ENCODE data around the gene CFP. TPM values are rescaled to one million over a fixed set of nuclear protein-coding genes. Genes with fewer than 3 reads are reported as not detected.
A peak's percentile ranks its signal among the peaks of the same experiment; 100 is the strongest.

CFP gene
- polyA plus RNA-seq, 2 of the 4 experiments (the other 2 are of a cell fraction) = 0.14 to 0.54 TPM

DNA sequence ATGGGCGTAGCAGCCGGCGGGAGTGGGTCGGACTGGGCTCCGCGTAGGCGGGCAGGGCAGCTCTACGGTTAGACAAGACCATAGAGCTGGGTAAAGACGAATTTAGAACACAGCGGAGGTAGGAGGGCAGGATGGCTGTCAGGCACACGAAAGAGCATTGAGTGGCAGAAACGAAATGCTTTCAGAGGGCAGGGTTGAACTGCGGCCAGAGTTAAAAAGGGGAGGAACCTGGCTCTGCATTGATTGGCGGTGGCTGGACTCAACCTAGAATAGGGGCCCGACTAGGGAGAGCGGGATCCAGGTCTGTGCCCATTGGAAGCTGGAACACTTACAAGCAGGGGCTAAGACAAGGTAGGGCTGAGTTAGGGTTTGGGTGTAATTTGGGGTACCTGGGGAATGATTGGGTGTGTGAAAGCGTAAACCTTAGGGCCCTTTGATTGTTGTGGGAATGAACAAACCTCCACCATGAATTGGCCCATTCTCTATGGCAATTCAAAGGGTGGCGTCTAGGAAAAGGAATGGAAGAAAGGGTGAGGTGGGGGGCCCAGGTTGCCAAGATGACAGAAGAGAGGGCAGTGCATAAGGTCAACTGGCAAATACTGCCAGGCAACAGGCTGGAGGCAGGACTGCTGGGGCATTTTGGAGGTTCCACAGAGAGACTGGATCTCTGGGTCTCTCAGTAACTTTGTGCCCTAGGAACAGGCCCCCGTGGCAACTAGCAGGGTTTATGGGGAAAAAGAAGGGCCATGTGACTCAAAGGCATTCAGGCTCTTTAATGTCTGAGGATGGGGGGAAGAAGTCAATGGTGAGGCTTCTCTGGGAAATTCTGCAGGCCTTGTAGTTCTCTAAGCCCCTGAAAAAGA lies 21.5 kb upstream of the CFP start (continued):
- TF ChIP-seq, protein P1, sequence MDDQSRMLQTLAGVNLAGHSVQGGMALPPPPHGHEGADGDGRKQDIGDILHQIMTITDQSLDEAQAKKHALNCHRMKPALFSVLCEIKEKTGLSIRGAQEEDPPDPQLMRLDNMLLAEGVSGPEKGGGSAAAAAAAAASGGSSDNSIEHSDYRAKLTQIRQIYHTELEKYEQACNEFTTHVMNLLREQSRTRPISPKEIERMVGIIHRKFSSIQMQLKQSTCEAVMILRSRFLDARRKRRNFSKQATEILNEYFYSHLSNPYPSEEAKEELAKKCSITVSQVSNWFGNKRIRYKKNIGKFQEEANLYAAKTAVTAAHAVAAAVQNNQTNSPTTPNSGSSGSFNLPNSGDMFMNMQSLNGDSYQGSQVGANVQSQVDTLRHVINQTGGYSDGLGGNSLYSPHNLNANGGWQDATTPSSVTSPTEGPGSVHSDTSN (IDR thresholded peaks at IDR 0.05) = no peak
- TF ChIP-seq, protein P2, sequence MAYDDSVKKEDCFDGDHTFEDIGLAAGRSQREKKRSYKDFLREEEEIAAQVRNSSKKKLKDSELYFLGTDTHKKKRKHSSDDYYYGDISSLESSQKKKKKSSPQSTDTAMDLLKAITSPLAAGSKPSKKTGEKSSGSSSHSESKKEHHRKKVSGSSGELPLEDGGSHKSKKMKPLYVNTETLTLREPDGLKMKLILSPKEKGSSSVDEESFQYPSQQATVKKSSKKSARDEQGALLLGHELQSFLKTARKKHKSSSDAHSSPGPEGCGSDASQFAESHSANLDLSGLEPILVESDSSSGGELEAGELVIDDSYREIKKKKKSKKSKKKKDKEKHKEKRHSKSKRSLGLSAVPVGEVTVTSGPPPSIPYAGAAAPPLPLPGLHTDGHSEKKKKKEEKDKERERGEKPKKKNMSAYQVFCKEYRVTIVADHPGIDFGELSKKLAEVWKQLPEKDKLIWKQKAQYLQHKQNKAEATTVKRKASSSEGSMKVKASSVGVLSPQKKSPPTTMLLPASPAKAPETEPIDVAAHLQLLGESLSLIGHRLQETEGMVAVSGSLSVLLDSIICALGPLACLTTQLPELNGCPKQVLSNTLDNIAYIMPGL (CRISPR knock-in tag; IDR thresholded peaks at IDR 0.05; ENCODE audit: borderline replicate concordance) = no peak
- no peak for TF ChIP-seq HOXB13 (CRISPR knock-in tag; IDR thresholded peaks at IDR 0.05; ENCODE audit: low read depth)
- no peak for TF ChIP-seq FOSB (CRISPR knock-in tag; IDR thresholded peaks at IDR 0.05)

DNA sequence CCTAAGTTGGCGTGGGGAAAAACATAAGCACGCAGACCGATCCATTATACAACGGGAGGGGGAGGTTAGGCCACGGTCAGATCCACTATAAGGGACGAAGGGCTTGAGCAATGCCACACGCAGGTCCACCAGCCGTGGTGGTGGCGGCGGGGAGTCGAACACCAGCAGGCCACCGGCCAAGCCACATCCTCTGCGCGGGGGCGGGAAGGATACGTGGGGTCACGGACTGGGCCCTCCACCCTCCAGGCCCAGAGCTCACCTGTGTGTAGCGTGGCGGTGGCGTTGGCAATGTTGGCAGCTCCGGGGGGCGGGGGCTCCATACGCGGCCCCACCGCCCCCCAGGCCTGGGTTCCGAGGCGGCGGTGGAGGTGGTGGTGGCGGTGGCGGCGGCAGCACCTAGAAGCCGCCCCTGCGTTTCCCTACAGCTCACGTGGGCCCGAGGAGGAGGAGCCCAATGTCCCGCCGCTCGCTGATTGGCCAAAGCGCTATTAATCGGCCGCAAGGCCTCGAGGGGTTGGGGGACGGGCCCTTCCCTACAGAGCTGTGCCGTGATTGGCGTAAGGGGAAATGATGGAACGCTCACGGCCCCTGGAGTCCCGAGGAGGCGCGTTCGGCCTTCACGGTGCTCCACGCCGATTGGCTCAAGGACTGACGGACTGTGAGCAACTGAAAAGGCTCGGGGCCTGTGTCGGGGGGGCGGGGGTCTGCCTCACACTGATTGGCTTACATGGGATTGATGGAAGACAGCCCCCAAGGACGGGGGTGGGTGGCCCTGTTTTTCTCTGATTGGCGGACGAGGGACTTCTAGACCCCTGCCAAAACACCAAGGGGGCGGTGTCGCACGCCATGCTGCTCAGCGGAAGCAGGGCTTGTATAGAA lies 20.7 kb upstream of the CFP start, which contains the start of gene ELK1:
Gene ELK1 (minus strand): TSS at position 400 of the 879 bp plus-strand sequence. CDS start 9,122 bp downstream, outside the sequence.
- peak within 1 kb of the TSS; percentile 90 for H3K4me2 ChIP-seq
- CTCF ChIA-PET = interaction anchor here (1.0 kb wide), 1 partner anchor 153 kb away, joined by 3 read pairs; no protein-coding TSS in a partner anchor
- peak within 1 kb of the TSS; percentile 95 to 96 for H3K27ac ChIP-seq
- ATAC-seq (peak; percentile 97 to 99), DNase-seq (ENCODE audit: low read depth in 1 of 2, low spot score in 1 of 2) (peak; percentile 94 to 99), FAIRE-seq (peak; percentile 99)
- no peaks in the 10 kb centered on the region for H3K9me3 ChIP-seq
- H3K4me3 ChIP-seq = peak within 1 kb of the TSS; percentile 96
- under 1% methylated on average over 19 of the region's 65 CpGs for WGBS (ENCODE audit: missing lambda C conversion rate)
- peaks cover 18% of the 10 kb centered on the region for H3K4me1 ChIP-seq
- POLR2A ChIA-PET = interaction anchor here (0.9 to 1.3 kb wide), 3 partner anchors 186 to 882 kb away, joined by 3 to 5 read pairs (median 3); partner anchors contain the start of gene ZNF81
- peak; percentile 54 for TF ChIP-seq PHF8 (IDR thresholded peaks at IDR 0.05; ENCODE audit: borderline replicate concordance, low read depth)
- TF ChIP-seq RNF2 (IDR thresholded peaks at IDR 0.05; ENCODE audit: borderline replicate concordance, low read depth) = no peak
- TF ChIP-seq CEBPB (IDR thresholded peaks at IDR 0.05) = no peak
- TF ChIP-seq, protein P3, sequence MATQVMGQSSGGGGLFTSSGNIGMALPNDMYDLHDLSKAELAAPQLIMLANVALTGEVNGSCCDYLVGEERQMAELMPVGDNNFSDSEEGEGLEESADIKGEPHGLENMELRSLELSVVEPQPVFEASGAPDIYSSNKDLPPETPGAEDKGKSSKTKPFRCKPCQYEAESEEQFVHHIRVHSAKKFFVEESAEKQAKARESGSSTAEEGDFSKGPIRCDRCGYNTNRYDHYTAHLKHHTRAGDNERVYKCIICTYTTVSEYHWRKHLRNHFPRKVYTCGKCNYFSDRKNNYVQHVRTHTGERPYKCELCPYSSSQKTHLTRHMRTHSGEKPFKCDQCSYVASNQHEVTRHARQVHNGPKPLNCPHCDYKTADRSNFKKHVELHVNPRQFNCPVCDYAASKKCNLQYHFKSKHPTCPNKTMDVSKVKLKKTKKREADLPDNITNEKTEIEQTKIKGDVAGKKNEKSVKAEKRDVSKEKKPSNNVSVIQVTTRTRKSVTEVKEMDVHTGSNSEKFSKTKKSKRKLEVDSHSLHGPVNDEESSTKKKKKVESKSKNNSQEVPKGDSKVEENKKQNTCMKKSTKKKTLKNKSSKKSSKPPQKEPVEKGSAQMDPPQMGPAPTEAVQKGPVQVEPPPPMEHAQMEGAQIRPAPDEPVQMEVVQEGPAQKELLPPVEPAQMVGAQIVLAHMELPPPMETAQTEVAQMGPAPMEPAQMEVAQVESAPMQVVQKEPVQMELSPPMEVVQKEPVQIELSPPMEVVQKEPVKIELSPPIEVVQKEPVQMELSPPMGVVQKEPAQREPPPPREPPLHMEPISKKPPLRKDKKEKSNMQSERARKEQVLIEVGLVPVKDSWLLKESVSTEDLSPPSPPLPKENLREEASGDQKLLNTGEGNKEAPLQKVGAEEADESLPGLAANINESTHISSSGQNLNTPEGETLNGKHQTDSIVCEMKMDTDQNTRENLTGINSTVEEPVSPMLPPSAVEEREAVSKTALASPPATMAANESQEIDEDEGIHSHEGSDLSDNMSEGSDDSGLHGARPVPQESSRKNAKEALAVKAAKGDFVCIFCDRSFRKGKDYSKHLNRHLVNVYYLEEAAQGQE (IDR thresholded peaks at IDR 0.05) = no peak
- no peak for TF ChIP-seq NPAS2 (CRISPR knock-in tag; IDR thresholded peaks at IDR 0.05; ENCODE audit: borderline replicate concordance)
- TF ChIP-seq, protein P4, sequence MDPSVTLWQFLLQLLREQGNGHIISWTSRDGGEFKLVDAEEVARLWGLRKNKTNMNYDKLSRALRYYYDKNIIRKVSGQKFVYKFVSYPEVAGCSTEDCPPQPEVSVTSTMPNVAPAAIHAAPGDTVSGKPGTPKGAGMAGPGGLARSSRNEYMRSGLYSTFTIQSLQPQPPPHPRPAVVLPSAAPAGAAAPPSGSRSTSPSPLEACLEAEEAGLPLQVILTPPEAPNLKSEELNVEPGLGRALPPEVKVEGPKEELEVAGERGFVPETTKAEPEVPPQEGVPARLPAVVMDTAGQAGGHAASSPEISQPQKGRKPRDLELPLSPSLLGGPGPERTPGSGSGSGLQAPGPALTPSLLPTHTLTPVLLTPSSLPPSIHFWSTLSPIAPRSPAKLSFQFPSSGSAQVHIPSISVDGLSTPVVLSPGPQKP (IDR thresholded peaks at IDR 0.05; ENCODE audit: low read depth, low read length) = no peak
- no peak for TF ChIP-seq HOXA7 (CRISPR knock-in tag; IDR thresholded peaks at IDR 0.05)
- no peak for TF ChIP-seq TP53 (CRISPR knock-in tag; IDR thresholded peaks at IDR 0.05)
- no peak for TF ChIP-seq JUNB (IDR thresholded peaks at IDR 0.05)
- TF ChIP-seq, protein P5, sequence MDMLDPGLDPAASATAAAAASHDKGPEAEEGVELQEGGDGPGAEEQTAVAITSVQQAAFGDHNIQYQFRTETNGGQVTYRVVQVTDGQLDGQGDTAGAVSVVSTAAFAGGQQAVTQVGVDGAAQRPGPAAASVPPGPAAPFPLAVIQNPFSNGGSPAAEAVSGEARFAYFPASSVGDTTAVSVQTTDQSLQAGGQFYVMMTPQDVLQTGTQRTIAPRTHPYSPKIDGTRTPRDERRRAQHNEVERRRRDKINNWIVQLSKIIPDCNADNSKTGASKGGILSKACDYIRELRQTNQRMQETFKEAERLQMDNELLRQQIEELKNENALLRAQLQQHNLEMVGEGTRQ (IDR thresholded peaks at IDR 0.05) = peak; percentile 84
- TF ChIP-seq EHMT2 (IDR thresholded peaks at IDR 0.05; ENCODE audit: low read depth) = no peak
- no peak for TF ChIP-seq FOSL2 (IDR thresholded peaks at IDR 0.05)
- no peak for TF ChIP-seq FOSL2 (CRISPR knock-in tag; IDR thresholded peaks at IDR 0.05)
- TF ChIP-seq FOSB (CRISPR knock-in tag; IDR thresholded peaks at IDR 0.05) = no peak
- no peak for TF ChIP-seq CHD4 (IDR thresholded peaks at IDR 0.05; ENCODE audit: borderline replicate concordance)
- TF ChIP-seq, protein P6, sequence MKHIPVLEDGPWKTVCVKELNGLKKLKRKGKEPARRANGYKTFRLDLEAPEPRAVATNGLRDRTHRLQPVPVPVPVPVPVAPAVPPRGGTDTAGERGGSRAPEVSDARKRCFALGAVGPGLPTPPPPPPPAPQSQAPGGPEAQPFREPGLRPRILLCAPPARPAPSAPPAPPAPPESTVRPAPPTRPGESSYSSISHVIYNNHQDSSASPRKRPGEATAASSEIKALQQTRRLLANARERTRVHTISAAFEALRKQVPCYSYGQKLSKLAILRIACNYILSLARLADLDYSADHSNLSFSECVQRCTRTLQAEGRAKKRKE (CRISPR knock-in tag; IDR thresholded peaks at IDR 0.05; ENCODE audit: low read depth) = no peak
- TF ChIP-seq SREBF2 (IDR thresholded peaks at IDR 0.05) = no peak
- no peak for TF ChIP-seq POLR2AphosphoS2 (conservative IDR thresholded peaks at IDR 0.05; ENCODE audit: low read length)
- no peak for TF ChIP-seq CBX2 (IDR thresholded peaks at IDR 0.05; ENCODE audit: borderline replicate concordance, low read depth)
- TF ChIP-seq MAZ (IDR thresholded peaks at IDR 0.05; ENCODE audit: borderline replicate concordance, low read depth, low read length) = no peak
- no peak for TF ChIP-seq ZFP36 (IDR thresholded peaks at IDR 0.05; ENCODE audit: borderline replicate concordance, partially characterized antibody)

Data from A549 (cell line).